Neural crest cell (in vitro differentiated cells): ENCODE measurements around the gene FAM43A. TPM values are rescaled to one million over a fixed set of nuclear protein-coding genes. Genes with fewer than 3 reads are reported as not detected.

Experiments used
- DNase-seq: peaks from one replicate; pipeline ENCODE4 v3.0.0; 2021; ENCODE audit warnings: low read depth, mixed read lengths, low spot score
- H3K27ac Mint-ChIP-seq: one replicate; pipeline ENCODE4 v1.8.0; 2021; ENCODE audit warnings: mild to moderate bottlenecking, mixed read lengths; ENCODE audit not compliant: unreplicated experiment
- H3K27me3 Mint-ChIP-seq: 2 replicates; pipeline ENCODE4 v1.8.0; 2021; ENCODE audit warnings: low read depth, mild to moderate bottlenecking, mixed read lengths
- H3K36me3 Mint-ChIP-seq: 2 replicates; pipeline ENCODE4 v1.8.0; 2021; ENCODE audit warnings: low read depth, mild to moderate bottlenecking, mixed read lengths
- H3K4me1 Mint-ChIP-seq: 2 replicates; pipeline ENCODE4 v1.8.0; 2021; ENCODE audit warnings: mixed read lengths
- H3K4me3 Mint-ChIP-seq: one replicate; pipeline ENCODE4 v1.8.0; 2021; ENCODE audit warnings: mild to moderate bottlenecking, mixed read lengths
- H3K9me3 Mint-ChIP-seq: 2 replicates; pipeline ENCODE4 v1.8.0; 2021; ENCODE audit warnings: mixed read lengths
- CTCF ChIP-seq: fragments of 200-600 bp; sonication (generic); conservative IDR thresholded peaks from 2 replicates; pipeline ENCODE4 v1.5.0; 2021; ENCODE audit warnings: antibody characterized with exemption, mild to moderate bottlenecking
- total RNA-seq: library from RNA; stranded (reverse); gene quantifications from 2 replicates; pipeline ENCODE4 v1.2.1, GENCODE V29; 2021

The FAM43A gene
- total RNA-seq, 1 donor from 2014 or later = 1.4 TPM

DNA sequence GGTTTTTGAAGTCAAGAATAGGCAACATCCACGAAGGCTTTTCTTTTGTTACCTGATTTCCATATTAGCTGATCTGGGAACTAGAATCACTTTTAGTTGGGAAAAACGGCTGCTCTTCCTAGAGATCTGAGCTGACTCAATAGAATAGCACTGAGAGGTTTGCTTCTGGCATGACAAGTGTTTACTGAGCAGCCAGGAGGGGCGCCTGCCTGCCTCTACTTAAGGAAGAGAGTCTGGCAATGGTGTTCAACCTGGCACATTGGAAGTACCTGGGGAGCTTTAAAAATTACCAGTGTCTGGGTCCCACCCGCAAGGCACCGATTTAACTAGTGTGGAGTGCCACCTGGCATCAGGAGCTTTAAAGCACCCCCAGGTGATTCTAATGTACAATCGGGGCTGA is 34.4 kb downstream of the FAM43A start:
- TF ChIP-seq CTCF = no peak
- Mint-ChIP-seq H3K27me3 (peaks cover 3% of the 10 kb centered on the region), H3K4me3 (no peak overlapping the region), H3K4me1 (no peaks in the 10 kb centered on the region), H3K27ac (no peak overlapping the region), H3K9me3 (no peaks in the 10 kb centered on the region), H3K36me3 (no peaks in the 10 kb centered on the region)
- DNase-seq = no peak

DNA sequence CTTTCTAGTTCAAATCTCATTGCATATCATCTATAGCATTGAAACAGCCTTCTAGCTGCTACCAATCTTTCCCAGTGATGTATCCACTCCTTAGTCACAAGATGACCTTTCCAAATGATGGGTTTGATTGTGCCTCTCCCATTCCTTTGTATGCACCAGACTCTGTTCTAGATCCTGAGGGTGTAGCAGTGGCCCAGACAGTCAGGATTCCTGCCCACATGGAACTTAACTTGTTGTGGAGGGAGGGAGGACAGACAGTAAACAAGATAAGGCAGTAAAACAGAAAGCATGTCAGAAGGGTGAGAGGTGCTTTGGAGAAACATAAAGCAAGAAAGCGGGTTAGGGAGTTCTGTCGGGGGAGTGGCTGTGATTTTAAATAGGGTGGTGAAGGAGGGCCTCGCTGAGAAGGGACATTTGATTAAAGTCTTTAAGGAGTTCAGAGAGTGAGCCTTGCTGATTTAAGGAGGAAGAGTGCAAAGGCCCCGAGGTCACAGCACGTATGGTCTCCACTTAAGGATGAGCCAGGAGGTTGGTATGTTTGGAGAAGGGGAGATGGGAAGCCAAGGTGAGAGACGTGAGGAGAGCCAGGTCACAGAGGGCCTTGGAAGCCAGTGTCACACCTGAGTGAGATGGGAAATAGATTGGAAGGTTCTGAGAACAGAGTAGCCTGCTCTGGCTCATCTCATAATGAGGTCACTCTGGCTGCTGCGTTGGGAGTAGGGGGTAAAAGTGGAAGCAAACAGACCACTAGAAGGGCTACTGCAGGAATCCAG is 38.3 kb downstream of the FAM43A start:
- Mint-ChIP-seq H3K36me3 (no peaks in the 10 kb centered on the region), H3K4me3 (no peak overlapping the region), H3K27ac (no peak overlapping the region), H3K27me3 (peaks cover 5% of the 10 kb centered on the region), H3K9me3 (no peaks in the 10 kb centered on the region), H3K4me1 (peaks cover 4% of the 10 kb centered on the region)
- no peak for DNase-seq
- TF ChIP-seq CTCF = no peak

- no peaks in the 10 kb centered on the region for H3K9me3 Mint-ChIP-seq
- no peaks in the 10 kb centered on the region for H3K36me3 Mint-ChIP-seq
- no peak overlapping the region for H3K4me3 Mint-ChIP-seq
- H3K27me3 Mint-ChIP-seq = peaks cover 17% of the 10 kb centered on the region
- peaks cover 7% of the 10 kb centered on the region for H3K4me1 Mint-ChIP-seq
- TF ChIP-seq CTCF = no peak
- DNase-seq = no peak
- H3K27ac Mint-ChIP-seq = no peak overlapping the region
Measured at GRCh38 chr3:194725346-194725745, 39.7 kb downstream of the FAM43A start.

DNA sequence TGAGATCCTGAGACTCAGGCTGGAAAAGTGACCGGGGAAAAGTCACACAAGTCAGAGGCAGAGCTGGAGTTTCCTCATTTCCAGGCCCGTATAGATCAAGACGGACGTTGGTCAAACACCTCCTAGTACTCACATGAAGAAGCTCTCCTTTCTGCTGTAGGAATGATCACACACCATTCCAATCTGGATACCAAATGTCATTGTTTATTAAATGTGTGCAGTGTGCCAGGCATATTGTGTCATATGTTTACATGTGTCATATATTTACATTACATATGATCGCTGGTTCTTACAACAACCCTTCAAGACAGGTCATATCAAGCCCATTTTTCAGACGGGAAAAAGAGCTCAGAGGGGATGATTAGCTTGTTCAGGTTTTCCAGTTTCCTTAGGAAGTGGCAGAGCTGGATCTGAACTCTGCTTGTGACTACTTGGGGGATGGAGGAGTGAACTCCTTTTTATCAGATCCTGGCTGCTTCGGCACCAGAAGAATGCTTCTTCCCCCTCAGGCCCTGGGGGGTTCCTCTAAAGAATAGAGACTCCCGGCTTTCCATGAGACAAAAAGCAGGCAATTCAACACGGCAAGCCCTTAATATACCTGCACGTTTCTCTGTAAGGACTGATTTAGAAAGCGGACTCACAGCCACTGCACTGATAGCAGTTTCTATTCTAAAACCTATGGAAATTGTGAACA is 41.9 kb downstream of the FAM43A start:
- no peak for DNase-seq
- peaks cover 15% of the 10 kb centered on the region for H3K4me1 Mint-ChIP-seq
- H3K4me3 Mint-ChIP-seq = no peak overlapping the region
- TF ChIP-seq CTCF = no peak
- H3K9me3 Mint-ChIP-seq = no peaks in the 10 kb centered on the region
- peaks cover 32% of the 10 kb centered on the region for H3K27me3 Mint-ChIP-seq
- no peaks in the 10 kb centered on the region for H3K36me3 Mint-ChIP-seq
- H3K27ac Mint-ChIP-seq = no peak overlapping the region

DNA sequence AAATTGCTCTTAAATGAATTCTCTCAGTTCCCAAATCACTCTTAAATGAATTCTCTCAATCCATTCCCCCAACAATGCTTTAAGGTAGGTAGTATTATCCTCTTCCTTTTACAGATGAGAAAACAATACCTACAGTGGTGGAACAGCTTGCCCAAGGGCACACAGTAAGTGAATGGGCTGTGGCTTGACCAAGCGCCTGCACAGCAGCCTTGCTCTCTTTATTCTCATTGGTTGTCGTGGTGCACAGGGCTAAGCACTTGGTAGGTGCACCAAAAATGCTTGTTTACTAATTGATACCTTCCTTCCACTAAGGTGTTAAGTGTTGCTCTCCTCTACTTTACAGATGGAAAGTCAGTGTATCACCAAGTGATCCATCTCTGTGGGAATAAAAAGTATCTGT is 43.3 kb downstream of the FAM43A start:
- Mint-ChIP-seq H3K27ac (no peak overlapping the region), H3K4me3 (no peak overlapping the region), H3K9me3 (no peaks in the 10 kb centered on the region), H3K27me3 (peaks cover 41% of the 10 kb centered on the region), H3K4me1 (peaks cover 17% of the 10 kb centered on the region), H3K36me3 (no peaks in the 10 kb centered on the region)
- TF ChIP-seq CTCF = no peak
- no peak for DNase-seq
